GM19238 (cell line): ENCODE data around the gene NDUFS3.
A peak's percentile ranks its signal among the peaks of the same experiment; 100 is the strongest.
"Not testable (repeated sequence)": the region's sequence is repeated elsewhere in the genome, so short reads cannot be mapped to it uniquely, and the experiment has no call there.

ENCODE experiments used
- DNase-seq: peaks from one replicate; pipeline ENCODE4 v3.0.0; 2011; ENCODE audit warnings: low spot score; ENCODE audit not compliant: insufficient read length

NDUFS3 gene

DNA sequence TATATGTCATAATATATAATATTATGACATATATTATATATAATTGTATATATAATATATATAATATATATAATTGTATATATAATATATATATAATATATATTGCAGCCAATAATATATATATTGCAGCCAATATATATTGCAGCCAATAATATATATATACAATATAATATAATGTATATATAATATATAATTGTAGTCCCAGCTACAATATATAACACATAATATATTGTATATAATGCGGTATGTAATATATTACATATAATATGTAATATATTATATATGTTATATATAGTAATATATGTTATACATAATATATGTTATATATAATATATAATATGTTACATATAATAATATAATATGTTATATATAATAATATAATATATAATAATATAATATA is 20.2 kb upstream of the NDUFS3 start:
- no peak for DNase-seq

GRCh38 chr11:47560426-47560825 is 18.4 kb upstream of the NDUFS3 start:
- DNase-seq: no peak

GRCh38 chr11:47562393-47562792 is 16.5 kb upstream of the NDUFS3 start:
- DNase-seq: not testable (repeated sequence)

DNA sequence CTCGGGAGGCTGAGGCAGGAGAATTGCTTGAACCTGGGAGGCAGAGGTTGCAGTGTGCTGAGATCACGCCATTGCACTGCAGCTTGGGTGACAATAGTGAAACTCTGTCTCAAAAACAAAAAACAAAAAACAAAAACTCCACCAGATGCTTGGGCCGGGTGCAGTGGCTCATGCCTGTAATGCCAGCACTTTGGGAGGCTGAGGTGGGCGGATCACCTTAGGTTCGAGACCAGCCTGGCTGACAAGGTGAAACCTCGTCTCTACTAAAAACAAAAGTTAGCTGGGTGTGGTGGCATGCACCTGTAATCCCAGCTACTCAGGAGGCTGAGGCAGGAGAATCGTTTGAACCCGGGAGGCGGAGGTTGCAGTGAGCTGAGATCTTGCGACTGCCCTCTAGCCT is 14.5 kb upstream of the NDUFS3 start:
- not testable (repeated sequence) for DNase-seq

DNA sequence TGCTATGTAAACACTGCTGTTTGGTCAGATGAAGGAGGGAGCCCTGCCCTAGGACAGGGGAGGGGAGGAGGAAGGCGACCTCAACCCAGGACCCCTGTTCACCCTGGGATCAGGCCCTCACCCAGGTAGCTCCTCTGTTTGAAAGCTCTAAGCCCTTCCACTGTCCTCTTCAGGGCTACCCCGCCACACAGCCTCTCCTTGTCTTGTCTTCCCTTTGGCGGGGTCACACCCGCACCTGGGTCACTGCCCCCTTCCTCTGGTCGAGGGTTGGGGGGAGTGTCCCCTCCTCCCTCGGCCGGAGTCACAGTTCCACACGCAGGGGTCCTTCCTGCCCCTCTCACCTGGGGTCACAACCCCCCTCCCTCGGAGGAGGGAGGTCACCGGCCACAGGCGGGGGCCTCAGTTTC is 13.9 kb upstream of the NDUFS3 start:
- DNase-seq: no peak

DNA sequence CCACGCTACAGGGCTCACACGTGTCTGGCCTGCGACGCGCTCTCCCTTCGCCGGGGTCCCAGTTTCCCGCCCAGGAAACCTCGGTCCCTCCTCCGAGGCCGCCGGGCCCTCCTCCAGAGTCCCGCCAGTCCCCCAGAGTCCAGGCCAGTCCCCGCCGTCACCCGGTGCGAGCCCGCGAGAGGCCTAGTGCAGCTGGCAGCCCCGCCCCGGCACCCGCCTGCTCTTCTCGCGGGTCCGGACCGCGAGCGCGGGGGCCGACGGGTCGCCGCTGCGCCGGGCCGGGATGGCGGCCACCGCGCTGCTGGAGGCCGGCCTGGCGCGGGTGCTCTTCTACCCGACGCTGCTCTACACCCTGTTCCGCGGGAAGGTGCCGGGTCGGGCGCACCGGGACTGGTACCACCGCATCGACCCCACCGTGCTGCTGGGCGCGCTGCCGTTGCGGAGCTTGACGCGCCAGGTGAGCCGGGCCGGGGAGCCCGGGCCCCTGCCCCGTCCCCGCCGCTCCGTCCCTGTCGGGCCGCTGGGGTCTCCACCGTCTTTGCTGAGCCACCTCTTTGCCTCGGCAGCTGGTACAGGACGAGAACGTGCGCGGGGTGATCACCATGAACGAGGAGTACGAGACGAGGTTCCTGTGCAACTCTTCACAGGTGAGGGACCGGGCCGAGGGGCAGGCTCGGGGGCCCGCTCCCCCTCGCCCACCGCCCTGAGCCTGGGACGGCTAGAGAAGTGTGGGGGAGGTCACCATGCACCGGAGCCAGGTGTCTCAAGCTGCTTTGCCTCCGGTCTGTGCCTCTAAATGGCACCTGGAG is 13.3 kb upstream of the NDUFS3 start, which contains the start of gene PTPMT1:
TSS of gene PTPMT1 (plus strand) at position 260 of the 809 bp plus-strand sequence. CDS start at position 284, 24 bp downstream.
- DNase-seq: peak; percentile 67

GRCh38 chr11:47566149-47566698 is 12.7 kb upstream of the NDUFS3 start:
- DNase-seq: no peak

GRCh38 chr11:47569646-47570045 is 9.2 kb upstream of the NDUFS3 start:
- no peak for DNase-seq

DNA sequence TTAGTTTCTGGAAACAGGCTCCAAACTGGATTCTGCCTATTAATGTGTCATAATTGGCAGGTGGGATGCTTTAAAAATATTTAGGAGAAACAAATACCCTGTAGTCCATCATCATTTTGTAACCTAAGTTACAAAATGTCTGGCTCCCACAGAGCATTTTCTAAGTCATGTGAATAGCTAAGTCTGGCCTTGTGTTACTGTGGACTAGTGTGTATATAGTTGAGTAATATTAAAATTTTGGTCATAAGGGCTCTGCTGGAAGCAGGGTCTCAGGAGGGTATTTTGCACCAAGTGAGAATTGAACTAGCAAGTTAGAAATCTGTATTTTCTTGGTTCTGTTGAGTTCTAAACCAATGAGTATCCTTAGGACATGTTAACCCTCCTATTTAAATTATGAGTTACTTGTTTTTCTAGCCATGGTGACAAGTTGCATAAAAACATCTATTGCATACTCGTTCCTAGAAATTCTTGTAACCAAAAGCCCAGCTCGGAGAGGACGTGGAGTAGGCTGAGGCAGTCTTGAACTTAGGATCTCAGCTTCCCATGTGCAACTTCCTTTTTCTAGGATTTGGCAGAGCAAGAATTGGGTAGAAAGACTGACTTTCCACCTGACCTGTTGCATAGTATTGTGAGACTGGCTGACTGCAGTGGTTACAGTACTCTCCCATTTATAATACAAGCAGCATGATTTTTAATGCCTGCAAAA is 8.1 kb upstream of the NDUFS3 start:
- DNase-seq: no peak

- no peak for DNase-seq
These were observed 7.5 kb upstream of the NDUFS3 start for GRCh38 chr11:47571357-47571729.

GRCh38 chr11:47571895-47572294 is 7.0 kb upstream of the NDUFS3 start:
- no peak for DNase-seq

DNA sequence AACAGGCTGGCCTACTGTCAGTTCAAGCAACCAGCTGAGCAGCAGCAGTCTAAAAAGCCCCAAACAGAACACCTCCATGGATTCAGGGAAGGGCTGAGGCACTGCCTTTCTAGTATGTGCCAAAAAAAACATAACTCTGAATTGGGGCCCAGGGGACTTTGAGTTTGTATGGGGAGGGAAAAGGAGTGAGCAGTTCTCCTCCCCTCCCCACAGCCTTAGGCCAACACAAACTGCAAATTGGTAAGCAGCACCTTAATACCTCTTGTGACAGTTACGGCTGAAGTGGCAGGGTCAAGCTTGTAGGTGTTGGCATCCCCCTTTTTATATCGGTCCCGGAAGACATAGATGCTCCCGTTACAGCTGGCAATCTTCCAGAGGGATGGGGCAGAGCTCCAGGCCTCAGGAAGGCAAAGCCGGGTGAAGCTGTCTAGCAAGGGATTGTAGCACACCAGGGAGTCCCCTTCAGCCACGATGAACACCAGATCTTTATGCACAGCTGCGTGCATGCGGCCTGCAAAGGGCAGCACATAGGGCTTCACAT is 6.1 kb upstream of the NDUFS3 start:
- DNase-seq: no peak

GRCh38 chr11:47573321-47573720 is 5.6 kb upstream of the NDUFS3 start:
- DNase-seq: no peak

- no peak for DNase-seq
These were observed 1.3 kb upstream of the NDUFS3 start for GRCh38 chr11:47577460-47578041.

DNA sequence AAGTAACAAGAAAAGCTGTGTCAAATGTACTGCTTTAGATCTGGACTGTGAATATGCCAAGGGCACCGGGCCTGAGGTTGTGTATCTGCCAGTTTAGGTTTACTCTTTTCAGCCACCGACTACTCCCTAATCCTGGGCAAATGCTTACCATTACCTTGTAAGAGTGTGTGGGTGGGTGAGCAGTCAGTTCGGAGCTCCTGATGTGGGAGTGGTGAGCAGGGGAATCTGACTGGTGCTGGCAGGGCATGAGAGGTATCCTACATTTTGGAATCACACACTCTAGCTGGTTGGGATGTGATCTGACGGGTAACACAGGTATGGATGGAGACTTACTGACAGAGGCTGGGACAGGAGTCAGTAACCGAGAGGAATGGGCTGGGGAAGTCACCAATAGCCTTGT is 5.0 kb downstream of the NDUFS3 start:
- no peak for DNase-seq

GRCh38 chr11:47586098-47586855 is 7.4 kb downstream of the NDUFS3 start, which contains the start of gene FAM180B:
Gene FAM180B (plus strand): TSS chr11:47586678. CDS start chr11:47586769, 91 bp downstream.
- DNase-seq: no peak

DNA sequence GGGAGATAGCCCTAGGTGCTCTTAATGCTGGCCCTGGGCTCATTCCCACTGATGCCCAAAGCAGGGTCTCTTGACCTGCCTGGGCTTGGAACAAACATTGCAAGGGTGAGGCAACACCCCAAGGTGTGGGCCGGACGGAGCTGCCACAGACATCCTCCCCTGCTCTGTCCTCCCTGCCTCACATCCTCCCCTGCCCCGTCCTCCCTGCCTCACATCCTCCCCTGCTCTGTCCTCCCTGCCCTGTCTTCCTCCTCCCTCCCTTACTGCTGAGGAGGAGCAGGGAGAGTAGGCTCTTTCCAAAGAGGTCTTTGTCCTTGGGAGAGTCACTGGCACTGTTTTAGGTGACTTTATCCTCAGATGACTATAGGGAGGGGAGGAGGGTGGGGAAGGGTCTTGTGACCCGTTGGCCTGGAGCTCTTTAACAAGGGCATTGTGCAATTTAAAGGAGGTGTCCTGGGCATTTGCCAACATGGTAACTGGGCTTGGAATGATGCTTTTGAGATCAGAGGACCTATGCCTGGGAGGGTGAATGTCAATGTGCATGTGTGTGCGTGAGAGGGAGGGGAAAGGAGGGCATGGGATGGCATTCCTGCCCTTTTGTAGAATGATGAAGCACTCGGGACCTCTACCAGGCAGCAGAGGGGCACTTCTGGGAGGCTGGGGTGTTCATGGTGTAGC is 8.3 kb downstream of the NDUFS3 start:
- DNase-seq: no peak

DNA sequence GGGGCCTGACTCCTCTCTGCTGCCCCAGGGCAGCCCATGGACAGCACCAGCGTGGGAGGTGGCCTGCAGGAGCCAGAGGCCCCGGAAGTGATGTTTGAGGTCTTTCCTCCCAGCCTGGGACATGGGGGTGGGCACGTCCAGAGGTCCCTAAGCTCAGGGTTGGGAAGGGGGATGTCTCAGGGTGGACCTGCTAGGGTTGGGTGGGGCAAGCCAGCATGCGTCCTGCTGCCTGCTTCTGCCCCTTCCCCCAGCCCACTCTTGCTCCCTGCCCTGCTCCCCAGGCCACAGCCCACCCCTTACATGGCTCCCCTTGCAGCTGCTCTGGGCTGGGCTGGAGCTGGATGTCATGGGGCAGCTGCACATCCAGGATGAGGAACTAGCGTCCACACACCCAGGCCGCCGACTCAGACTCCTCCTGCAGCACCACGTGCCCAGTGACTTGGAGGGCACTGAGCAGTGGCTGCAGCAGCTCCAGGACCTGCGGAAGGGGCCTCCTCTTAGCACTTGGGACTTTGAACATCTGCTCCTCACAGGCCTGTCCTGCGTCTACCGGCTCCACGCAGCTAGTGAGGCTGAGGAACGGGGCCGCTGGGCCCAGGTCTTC is 9.0 kb downstream of the NDUFS3 start:
- no peak for DNase-seq

- no peak for DNase-seq
These were observed 10.2 kb downstream of the NDUFS3 start for GRCh38 chr11:47589118-47589517.

- DNase-seq: no peak
These were observed 10.7 kb downstream of the NDUFS3 start for GRCh38 chr11:47589584-47589976.
